ENCODE results near the gene KRTAP4-7. TPM values are rescaled to one million over a fixed set of nuclear protein-coding genes. Genes with fewer than 3 reads are reported as not detected.
"Not testable (repeated sequence)": the region's sequence is repeated elsewhere in the genome, so short reads cannot be mapped to it uniquely, and the experiment has no call there.

Gene KRTAP4-7
- total RNA-seq, 2 experiments from 2014 or later: not detected

GRCh38 chr17:41069031-41069430 lies 14.9 kb upstream of the KRTAP4-7 start:
- POLR2A ChIA-PET: no interaction called here
- Mint-ChIP-seq H3K9me3 (ENCODE audit: insufficient read depth) (no peaks in the 10 kb centered on the region), H3K27ac (no peak overlapping the region), H3K4me3 (no peak overlapping the region), H3K4me1 (ENCODE audit: low read depth) (peaks cover 2% of the 10 kb centered on the region), H3K36me3 (ENCODE audit: low read depth) (no peaks in the 10 kb centered on the region), H3K27me3 (ENCODE audit: low read depth) (no peaks in the 10 kb centered on the region)
- ATAC-seq (no peak), DNase-seq (no peak)
- CTCF ChIA-PET: no interaction called here

- POLR2A ChIA-PET: no interaction called here
- H3K9me3 Mint-ChIP-seq (ENCODE audit: insufficient read depth): no peaks in the 10 kb centered on the region
- no peak for DNase-seq
- no peak overlapping the region for H3K27ac Mint-ChIP-seq
- H3K36me3 Mint-ChIP-seq (ENCODE audit: low read depth): no peaks in the 10 kb centered on the region
- CTCF ChIA-PET: no interaction called here
- H3K4me1 Mint-ChIP-seq (ENCODE audit: low read depth): peaks cover 2% of the 10 kb centered on the region
- no peak overlapping the region for H3K4me3 Mint-ChIP-seq
- ATAC-seq: no peak
- H3K27me3 Mint-ChIP-seq (ENCODE audit: low read depth): peaks cover 6% of the 10 kb centered on the region
Observed at GRCh38 chr17:41071606-41072360, 12.2 kb upstream of the KRTAP4-7 start.

GRCh38 chr17:41073676-41074075 lies 10.3 kb upstream of the KRTAP4-7 start:
- CTCF ChIA-PET: interaction anchor here (1.1 kb wide), 1 partner anchor 115 kb away, joined by 3 read pairs; no protein-coding TSS in a partner anchor
- no peaks in the 10 kb centered on the region for H3K9me3 Mint-ChIP-seq (ENCODE audit: insufficient read depth)

GRCh38 chr17:41076788-41077187 lies 7.2 kb upstream of the KRTAP4-7 start:
- ChIA-PET POLR2A (no interaction called here), CTCF (no interaction called here)
- DNase-seq (no peak), ATAC-seq (no peak)
- Mint-ChIP-seq H3K9me3 (ENCODE audit: insufficient read depth) (no peaks in the 10 kb centered on the region), H3K36me3 (ENCODE audit: low read depth) (no peaks in the 10 kb centered on the region), H3K27ac (no peak overlapping the region), H3K4me3 (no peak overlapping the region), H3K27me3 (ENCODE audit: low read depth) (peaks cover 14% of the 10 kb centered on the region), H3K4me1 (ENCODE audit: low read depth) (no peaks in the 10 kb centered on the region)

More at GRCh38 chr17:41073676-41074075, 10.3 kb upstream of the KRTAP4-7 start:
- Mint-ChIP-seq H3K27me3 (ENCODE audit: low read depth) (peaks cover 12% of the 10 kb centered on the region), H3K4me3 (no peak overlapping the region), H3K4me1 (ENCODE audit: low read depth) (peaks cover 2% of the 10 kb centered on the region), H3K36me3 (ENCODE audit: low read depth) (no peaks in the 10 kb centered on the region), H3K27ac (no peak overlapping the region)
- ATAC-seq (no peak), DNase-seq (no peak)
- POLR2A ChIA-PET: interaction anchor here (0.6 kb wide), 1 partner anchor 295 kb away, joined by 3 read pairs; no protein-coding TSS in a partner anchor

- H3K9me3 Mint-ChIP-seq (ENCODE audit: insufficient read depth): no peaks in the 10 kb centered on the region
- no peak overlapping the region for H3K4me3 Mint-ChIP-seq
- ChIA-PET POLR2A (no interaction called here), CTCF (no interaction called here)
- DNase-seq (no peak), ATAC-seq (no peak)
- H3K27me3 Mint-ChIP-seq (ENCODE audit: low read depth): peaks cover 10% of the 10 kb centered on the region
- H3K27ac Mint-ChIP-seq: no peak overlapping the region
- no peaks in the 10 kb centered on the region for H3K4me1 Mint-ChIP-seq (ENCODE audit: low read depth)
- H3K36me3 Mint-ChIP-seq (ENCODE audit: low read depth): no peaks in the 10 kb centered on the region
Observed at GRCh38 chr17:41082626-41083025, 1.3 kb upstream of the KRTAP4-7 start.

- H3K9me3 Mint-ChIP-seq (ENCODE audit: insufficient read depth); CTCF ChIA-PET; H3K4me1 Mint-ChIP-seq (ENCODE audit: low read depth); H3K36me3 Mint-ChIP-seq (ENCODE audit: low read depth); DNase-seq; H3K27ac Mint-ChIP-seq; POLR2A ChIA-PET; H3K4me3 Mint-ChIP-seq; H3K27me3 Mint-ChIP-seq (ENCODE audit: low read depth); ATAC-seq: not testable (repeated sequence)
Observed at GRCh38 chr17:41083427-41083826, 523 bp upstream of the KRTAP4-7 start.

- H3K27me3 Mint-ChIP-seq (ENCODE audit: low read depth); DNase-seq; POLR2A ChIA-PET; H3K4me1 Mint-ChIP-seq (ENCODE audit: low read depth); H3K27ac Mint-ChIP-seq; H3K9me3 Mint-ChIP-seq (ENCODE audit: insufficient read depth); H3K4me3 Mint-ChIP-seq; CTCF ChIA-PET; ATAC-seq; H3K36me3 Mint-ChIP-seq (ENCODE audit: low read depth): not testable (repeated sequence)
Observed at GRCh38 chr17:41088760-41089352, 4.9 kb downstream of the KRTAP4-7 start.

- Mint-ChIP-seq H3K9me3 (ENCODE audit: insufficient read depth) (peaks cover 7% of the 10 kb centered on the region), H3K27me3 (ENCODE audit: low read depth) (peaks cover 8% of the 10 kb centered on the region), H3K4me3 (no peak overlapping the region), H3K27ac (no peak overlapping the region), H3K4me1 (ENCODE audit: low read depth) (no peaks in the 10 kb centered on the region), H3K36me3 (ENCODE audit: low read depth) (no peaks in the 10 kb centered on the region)
- ATAC-seq (no peak), DNase-seq (no peak)
- POLR2A ChIA-PET: no interaction called here
- CTCF ChIA-PET: no interaction called here
Observed at GRCh38 chr17:41096055-41096454, 12.1 kb downstream of the KRTAP4-7 start.

GRCh38 chr17:41098042-41098441 lies 14.1 kb downstream of the KRTAP4-7 start, which contains the start of gene KRTAP4-8:
Gene KRTAP4-8, minus strand, starts transcription at chr17:41098142. Its CDS starts 58 bp downstream, at chr17:41098084.
- ATAC-seq (no peak), DNase-seq (no peak)
- H3K36me3 Mint-ChIP-seq (ENCODE audit: low read depth): no peaks in the 10 kb centered on the region
- ChIA-PET CTCF (no interaction called here), POLR2A (no interaction called here)
- H3K4me3 Mint-ChIP-seq: no peak within 1 kb of the TSS
- peaks cover 1% of the 10 kb centered on the region for H3K9me3 Mint-ChIP-seq (ENCODE audit: insufficient read depth)
- peaks cover 8% of the 10 kb centered on the region for H3K27me3 Mint-ChIP-seq (ENCODE audit: low read depth)
- no peak within 1 kb of the TSS for H3K27ac Mint-ChIP-seq
- no peaks in the 10 kb centered on the region for H3K4me1 Mint-ChIP-seq (ENCODE audit: low read depth)

- ATAC-seq (no peak), DNase-seq (no peak)
- Mint-ChIP-seq H3K36me3 (ENCODE audit: low read depth) (no peaks in the 10 kb centered on the region), H3K4me1 (ENCODE audit: low read depth) (no peaks in the 10 kb centered on the region), H3K27ac (no peak overlapping the region), H3K27me3 (ENCODE audit: low read depth) (peaks cover 8% of the 10 kb centered on the region), H3K4me3 (no peak overlapping the region), H3K9me3 (ENCODE audit: insufficient read depth) (no peaks in the 10 kb centered on the region)
- ChIA-PET CTCF (no interaction called here), POLR2A (no interaction called here)
Observed at GRCh38 chr17:41098481-41098880, 14.5 kb downstream of the KRTAP4-7 start.

- not testable (repeated sequence) for H3K4me1 Mint-ChIP-seq (ENCODE audit: low read depth)
Observed at GRCh38 chr17:41099682-41100480, 15.9 kb downstream of the KRTAP4-7 start.

GRCh38 chr17:41101586-41102259 lies 17.8 kb downstream of the KRTAP4-7 start, which contains the start of gene KRTAP4-16:
Gene KRTAP4-16, minus strand, starts transcription at chr17:41102209. Its CDS starts 0 bp downstream, at chr17:41102209.
- Mint-ChIP-seq H3K27me3 (ENCODE audit: low read depth) (peaks cover 7% of the 10 kb centered on the region), H3K4me1 (ENCODE audit: low read depth) (no peaks in the 10 kb centered on the region), H3K9me3 (ENCODE audit: insufficient read depth) (no peaks in the 10 kb centered on the region), H3K4me3 (no peak within 1 kb of the TSS), H3K36me3 (ENCODE audit: low read depth) (no peaks in the 10 kb centered on the region), H3K27ac (no peak within 1 kb of the TSS)
- ATAC-seq (no peak), DNase-seq (no peak)
- CTCF ChIA-PET: no interaction called here
- POLR2A ChIA-PET: no interaction called here

More at GRCh38 chr17:41099682-41100480, 15.9 kb downstream of the KRTAP4-7 start:
- H3K4me3 Mint-ChIP-seq; ATAC-seq; H3K27me3 Mint-ChIP-seq (ENCODE audit: low read depth); H3K36me3 Mint-ChIP-seq (ENCODE audit: low read depth); POLR2A ChIA-PET; H3K27ac Mint-ChIP-seq; H3K9me3 Mint-ChIP-seq (ENCODE audit: insufficient read depth); DNase-seq; CTCF ChIA-PET: not testable (repeated sequence)
